HepG2 (cell line): ENCODE results near the gene MAN1C1. TPM values are rescaled to one million over a fixed set of nuclear protein-coding genes. Genes with fewer than 3 reads are reported as not detected.

Experiments used
- ETV5 ChIP-seq: IDR thresholded peaks from 2 replicates; pipeline ENCODE4 v1.6.1; 2018; ENCODE audit warnings: missing biosample characterization, missing genetic modification reagents, inconsistent platforms, borderline replicate concordance
- GATA4 ChIP-seq: sonication (generic); IDR thresholded peaks from 2 replicates; pipeline ENCODE4 v1.6.1; 2016; ENCODE audit warnings: antibody characterized with exemption, low read depth, borderline replicate concordance
- HHEX ChIP-seq: IDR thresholded peaks from 2 replicates; pipeline ENCODE4 v1.6.1; 2016; ENCODE audit warnings: control low read depth
- LCORL ChIP-seq, 2 experiments: fragments of 450-650 bp in 1 of 2; sonication (generic) in 1 of 2; formaldehyde crosslinking in 1 of 2; IDR thresholded peaks; 2 replicates each; pipeline versions ENCODE4 v1.5.0 to v1.6.1; 2017 to 2020; ENCODE audit warnings: antibody characterized with exemption in 1 of 2, missing genetic modification reagents in 1 of 2
- MYPOP ChIP-seq: sonication (generic); formaldehyde crosslinking; IDR thresholded peaks from 2 replicates; pipeline ENCODE4 v1.8.1; 2023; ENCODE audit warnings: mild to moderate bottlenecking, moderate library complexity, missing genetic modification reagents
- NAIF1 ChIP-seq: sonication (generic); formaldehyde crosslinking; IDR thresholded peaks from 2 replicates; pipeline ENCODE4 v1.5.0; 2020; ENCODE audit warnings: mild to moderate bottlenecking, missing genetic modification reagents, borderline replicate concordance
- NRL ChIP-seq: sonication (generic); formaldehyde crosslinking; IDR thresholded peaks from 2 replicates; pipeline ENCODE4 v1.5.0; 2020; ENCODE audit warnings: missing genetic modification reagents, mild to moderate bottlenecking, moderate library complexity, borderline replicate concordance
- POLR2AphosphoS2 ChIP-seq: IDR thresholded peaks from 2 replicates; pipeline ENCODE4 v1.6.1; 2011; ENCODE audit warnings: low read depth, low read length, improper control_type of control experiment
- RBM22 ChIP-seq: fragments of 200-400 bp; formaldehyde crosslinking; optimal IDR thresholded peaks from 2 replicates; pipeline ENCODE3; 2017; ENCODE audit warnings: mild to moderate bottlenecking, low read length, moderate library complexity
- RFX3 ChIP-seq: IDR thresholded peaks from 2 replicates; pipeline ENCODE4 v1.6.1; 2016; ENCODE audit warnings: missing biosample characterization, missing genetic modification reagents
- RFX5 ChIP-seq: IDR thresholded peaks from 2 replicates; pipeline ENCODE4 v1.6.1; 2011; ENCODE audit warnings: low read depth, low read length, improper control_type of control experiment
- ZBTB20 ChIP-seq: sonication (generic); formaldehyde crosslinking; IDR thresholded peaks from 2 replicates; pipeline ENCODE4 v1.8.1; 2023; ENCODE audit warnings: missing genetic modification reagents, low read depth, mild to moderate bottlenecking, borderline replicate concordance
- ZNF225 ChIP-seq: sonication (generic); formaldehyde crosslinking; IDR thresholded peaks from 2 replicates; pipeline ENCODE4 v1.4.0; 2020; ENCODE audit warnings: mild to moderate bottlenecking, missing genetic modification reagents
- ZNF263 ChIP-seq: sonication (generic); formaldehyde crosslinking; IDR thresholded peaks from 2 replicates; pipeline ENCODE4 v1.4.0; 2020; ENCODE audit warnings: missing genetic modification reagents
- ZSCAN21 ChIP-seq: sonication (generic); formaldehyde crosslinking; IDR thresholded peaks from 2 replicates; pipeline ENCODE4 v1.8.0; 2022; ENCODE audit warnings: mild to moderate bottlenecking, missing genetic modification reagents, moderate library complexity, borderline replicate concordance
- ZXDC ChIP-seq: sonication (generic); formaldehyde crosslinking; IDR thresholded peaks from 2 replicates; pipeline ENCODE4 v1.5.0; 2020; ENCODE audit warnings: mild to moderate bottlenecking, missing genetic modification reagents
- polyA plus RNA-seq, 8 experiments: library from polyadenylated mRNA; depleted of rRNA in 3 of 8; stranded (reverse) in 7 of 8; unstranded in 1 of 8; fragments of >200 nt; fragmentation: Illumina TruSeq in 4 of 8; extraction: Trizol in 4 of 8; gene quantifications; 2 replicates each; pipeline versions ENCODE4 v1.2.1 to v1.2.3, GENCODE V29; 2011 to 2016; ENCODE audit warnings: low read depth in 4 of 8, missing spikeins in 1 of 8, mixed read lengths in 1 of 8; ENCODE audit not compliant: insufficient read depth in 1 of 8
- total RNA-seq, 5 experiments: library from RNA; depleted of rRNA; stranded (reverse); fragments of >200 nt; fragmentation: Illumina TruSeq; extraction: Trizol; gene quantifications; 2 replicates each; pipeline ENCODE4 v1.2.3, GENCODE V29; 2016; ENCODE audit warnings: low read depth in 1 of 5
- TF ChIP-seq, protein P1 (sequence below): sonication (generic); formaldehyde crosslinking; IDR thresholded peaks from 2 replicates; pipeline ENCODE4 v1.4.0; 2020; ENCODE audit warnings: missing genetic modification reagents
- TF ChIP-seq, protein P2 (sequence below): sonication (generic); formaldehyde crosslinking; IDR thresholded peaks from 2 replicates; pipeline ENCODE4 v1.4.0; 2020; ENCODE audit warnings: missing genetic modification reagents

The MAN1C1 gene
- total and polyA plus RNA-seq, 2 of the 13 experiments (the other 11 are each of a cell fraction or from before 2014, with no cell fraction given), result 0.18 to 0.49 TPM

DNA sequence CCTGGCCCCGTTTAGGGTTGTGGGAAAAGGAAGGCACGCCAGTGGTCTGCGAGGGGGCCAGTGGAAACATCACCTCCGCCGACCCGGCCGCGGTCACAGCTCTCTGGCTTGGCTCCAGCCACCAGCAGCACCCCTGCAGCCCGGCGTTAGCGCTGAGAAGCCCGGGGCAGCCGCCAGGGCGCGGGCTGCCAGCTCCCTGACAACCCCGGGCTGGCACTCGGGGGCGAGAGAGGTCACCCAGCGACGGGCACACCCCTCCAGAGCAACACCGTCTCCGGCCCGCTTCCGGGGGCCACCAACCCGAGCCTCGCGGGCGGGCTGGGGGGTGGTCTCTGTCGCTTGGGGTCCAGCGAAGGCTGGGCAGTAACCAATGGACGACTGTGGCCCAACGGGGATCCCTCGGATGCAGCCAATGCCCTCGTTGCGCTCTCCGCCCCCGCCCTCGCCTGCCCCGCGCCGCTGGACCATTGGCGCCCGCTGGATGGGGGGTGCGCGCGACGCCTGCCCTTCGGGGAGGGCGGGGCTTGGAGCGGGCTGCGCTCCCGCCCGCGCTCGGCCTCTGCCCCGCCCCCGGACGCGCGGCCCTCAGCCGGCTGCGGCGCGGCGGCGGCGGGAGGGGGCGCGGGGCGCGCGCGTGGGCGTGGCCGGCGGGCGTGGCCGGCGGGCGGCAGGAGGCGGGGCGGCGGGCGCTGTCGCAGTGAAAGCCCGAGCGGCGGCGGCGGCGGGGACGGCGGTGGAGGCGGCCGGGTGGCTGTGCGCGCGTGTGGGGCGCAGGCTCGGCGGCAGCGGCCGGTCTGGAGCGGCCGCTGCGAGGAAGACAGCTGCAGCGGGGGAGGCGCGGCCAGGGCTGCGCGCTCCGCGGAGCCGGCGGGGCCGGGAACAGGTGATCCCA, at the start of gene MAN1C1 (continued):
- TF ChIP-seq ZSCAN21 (CRISPR knock-in tag) (no peak), ZXDC (no peak), RFX3 (CRISPR knock-in tag) (no peak), HHEX (no peak), ETV5 (peak; percentile 47; the same call in 1 of the 2 replicates), POLR2AphosphoS2 (no peak), LCORL (IDR thresholded peaks at IDR 0.05) (no peak), LCORL (CRISPR knock-in tag; IDR thresholded peaks at IDR 0.05) (no peak), NAIF1 (CRISPR knock-in tag) (no peak), MYPOP (CRISPR knock-in tag) (peak; percentile 75; the same call in 1 of the 2 replicates), ZNF225 (CRISPR knock-in tag) (no peak), ZBTB20 (CRISPR knock-in tag) (no peak), GATA4 (no peak), RBM22 (no peak), ZNF263 (CRISPR knock-in tag) (no peak), NRL (no peak), RFX5 (no peak)
- TF ChIP-seq, protein P1, sequence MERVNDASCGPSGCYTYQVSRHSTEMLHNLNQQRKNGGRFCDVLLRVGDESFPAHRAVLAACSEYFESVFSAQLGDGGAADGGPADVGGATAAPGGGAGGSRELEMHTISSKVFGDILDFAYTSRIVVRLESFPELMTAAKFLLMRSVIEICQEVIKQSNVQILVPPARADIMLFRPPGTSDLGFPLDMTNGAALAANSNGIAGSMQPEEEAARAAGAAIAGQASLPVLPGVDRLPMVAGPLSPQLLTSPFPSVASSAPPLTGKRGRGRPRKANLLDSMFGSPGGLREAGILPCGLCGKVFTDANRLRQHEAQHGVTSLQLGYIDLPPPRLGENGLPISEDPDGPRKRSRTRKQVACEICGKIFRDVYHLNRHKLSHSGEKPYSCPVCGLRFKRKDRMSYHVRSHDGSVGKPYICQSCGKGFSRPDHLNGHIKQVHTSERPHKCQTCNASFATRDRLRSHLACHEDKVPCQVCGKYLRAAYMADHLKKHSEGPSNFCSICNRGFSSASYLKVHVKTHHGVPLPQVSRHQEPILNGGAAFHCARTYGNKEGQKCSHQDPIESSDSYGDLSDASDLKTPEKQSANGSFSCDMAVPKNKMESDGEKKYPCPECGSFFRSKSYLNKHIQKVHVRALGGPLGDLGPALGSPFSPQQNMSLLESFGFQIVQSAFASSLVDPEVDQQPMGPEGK (CRISPR knock-in tag), result peak; percentile 77
- TF ChIP-seq, protein P2, sequence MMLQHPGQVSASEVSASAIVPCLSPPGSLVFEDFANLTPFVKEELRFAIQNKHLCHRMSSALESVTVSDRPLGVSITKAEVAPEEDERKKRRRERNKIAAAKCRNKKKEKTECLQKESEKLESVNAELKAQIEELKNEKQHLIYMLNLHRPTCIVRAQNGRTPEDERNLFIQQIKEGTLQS (CRISPR knock-in tag), result no peak
